ENCODE measurements around the gene LDLRAD3.

Gene LDLRAD3

DNA sequence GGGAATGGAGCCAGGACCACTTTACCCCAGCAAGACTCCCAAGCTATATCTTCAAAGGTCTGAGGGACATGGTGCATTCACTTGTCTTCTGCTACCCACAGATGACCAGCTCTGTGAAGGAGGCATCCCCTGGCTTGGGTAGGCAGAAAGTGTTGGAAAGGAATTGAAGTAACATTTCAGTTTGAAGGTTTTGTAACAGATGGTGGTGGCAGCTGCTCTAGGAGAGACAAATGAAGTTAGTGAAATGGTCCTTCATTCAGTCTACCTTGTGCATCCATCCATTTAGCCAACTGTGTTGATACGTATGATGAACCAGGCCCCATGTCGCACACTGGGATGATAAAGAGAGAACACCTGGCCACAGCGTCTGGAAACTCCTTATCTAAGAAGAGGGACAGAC lies 204.8 kb downstream of the LDLRAD3 start:
- no peak for DNase-seq

DNA sequence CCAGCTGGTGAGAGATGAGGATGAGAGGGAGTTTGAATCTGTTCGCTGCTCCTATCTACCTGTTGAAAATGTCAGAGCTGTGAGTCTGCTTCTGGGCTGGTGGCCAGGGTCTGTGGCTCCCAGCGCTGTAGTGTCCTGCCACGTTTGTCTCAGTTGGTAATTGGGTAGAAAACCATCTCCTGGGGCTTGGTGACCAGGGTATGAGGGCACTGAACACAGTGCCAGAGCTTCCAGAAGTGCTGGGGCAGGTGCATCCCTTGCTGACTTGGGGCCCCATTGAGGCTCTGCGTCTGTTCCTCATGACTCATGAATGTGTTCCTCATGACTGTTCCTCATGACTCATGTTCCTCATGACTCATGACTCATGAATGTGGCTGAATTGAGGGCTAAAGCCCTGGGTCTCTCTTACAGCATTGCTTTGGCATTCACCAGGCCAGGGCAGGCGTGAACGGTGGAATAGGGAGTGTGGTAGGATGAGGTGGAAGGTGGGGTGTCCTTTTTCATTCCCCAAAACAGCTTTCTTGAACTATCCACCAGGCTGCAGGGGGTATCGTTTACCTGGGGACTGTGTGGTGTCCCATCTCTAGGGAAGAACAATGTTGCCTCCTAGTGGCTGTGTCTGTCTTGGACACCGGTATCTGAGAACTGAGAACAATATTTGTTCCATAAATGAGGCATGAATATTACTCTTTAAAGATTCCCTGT lies 205.8 kb downstream of the LDLRAD3 start:
- peak; percentile 1 for DNase-seq

- no peak for DNase-seq
Measured at GRCh38 chr11:36150986-36151385, 207.1 kb downstream of the LDLRAD3 start.

- DNase-seq: no peak
Measured at GRCh38 chr11:36151933-36152580, 208.2 kb downstream of the LDLRAD3 start.

DNA sequence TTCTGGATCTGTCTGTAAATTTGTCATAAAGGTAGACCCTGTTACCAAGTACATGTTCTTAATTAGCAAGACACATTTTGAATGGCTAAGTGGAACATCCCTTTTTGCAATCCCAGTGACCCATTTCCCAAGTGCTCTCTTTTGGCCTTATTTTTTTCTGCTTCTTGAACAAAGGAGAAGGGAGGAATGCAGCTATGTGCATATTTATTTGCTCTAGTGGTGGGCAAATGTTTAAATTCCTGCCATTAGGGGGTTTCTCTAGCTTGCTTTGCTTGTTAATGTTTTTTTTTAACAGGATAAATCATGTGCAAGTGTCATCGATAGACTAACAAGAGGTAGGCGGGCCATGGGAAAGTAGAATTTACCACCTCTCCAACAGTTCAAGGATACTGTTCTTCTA lies 209.7 kb downstream of the LDLRAD3 start:
- no peak for DNase-seq

GRCh38 chr11:36155124-36155561 lies 211.3 kb downstream of the LDLRAD3 start:
- no peak for DNase-seq

GRCh38 chr11:36155770-36156160 lies 211.9 kb downstream of the LDLRAD3 start:
- DNase-seq: no peak

DNA sequence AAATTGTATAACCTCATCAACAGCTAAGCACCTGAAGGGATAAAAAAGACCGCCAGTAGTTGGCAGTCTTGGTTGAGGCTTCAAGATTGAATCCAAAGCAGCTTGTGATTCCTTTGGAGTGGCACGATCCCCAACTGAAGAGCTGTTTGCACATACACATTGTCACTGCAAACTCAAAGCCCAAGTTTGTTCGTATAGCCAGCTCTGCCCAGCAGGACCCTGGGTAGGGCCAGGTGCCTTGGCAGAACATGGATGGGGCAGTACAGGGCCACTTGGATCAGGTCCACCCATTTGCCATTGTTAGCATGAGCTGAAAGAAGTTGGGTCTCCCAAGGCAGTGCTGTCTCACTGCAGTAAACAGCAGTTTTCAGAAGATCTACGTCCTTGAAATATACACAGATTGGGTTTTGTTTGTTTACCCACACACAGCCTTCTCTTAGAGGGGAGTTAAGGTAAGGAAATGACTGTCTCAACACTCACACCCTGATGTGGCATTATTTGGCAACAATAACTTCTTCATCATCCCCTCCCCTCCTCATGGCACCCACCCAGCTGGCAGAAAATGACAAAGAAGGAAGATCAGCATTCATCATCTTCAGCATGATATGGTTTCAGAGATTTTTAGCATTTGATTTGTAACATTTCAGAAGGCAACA lies 212.4 kb downstream of the LDLRAD3 start:
- DNase-seq: no peak

DNA sequence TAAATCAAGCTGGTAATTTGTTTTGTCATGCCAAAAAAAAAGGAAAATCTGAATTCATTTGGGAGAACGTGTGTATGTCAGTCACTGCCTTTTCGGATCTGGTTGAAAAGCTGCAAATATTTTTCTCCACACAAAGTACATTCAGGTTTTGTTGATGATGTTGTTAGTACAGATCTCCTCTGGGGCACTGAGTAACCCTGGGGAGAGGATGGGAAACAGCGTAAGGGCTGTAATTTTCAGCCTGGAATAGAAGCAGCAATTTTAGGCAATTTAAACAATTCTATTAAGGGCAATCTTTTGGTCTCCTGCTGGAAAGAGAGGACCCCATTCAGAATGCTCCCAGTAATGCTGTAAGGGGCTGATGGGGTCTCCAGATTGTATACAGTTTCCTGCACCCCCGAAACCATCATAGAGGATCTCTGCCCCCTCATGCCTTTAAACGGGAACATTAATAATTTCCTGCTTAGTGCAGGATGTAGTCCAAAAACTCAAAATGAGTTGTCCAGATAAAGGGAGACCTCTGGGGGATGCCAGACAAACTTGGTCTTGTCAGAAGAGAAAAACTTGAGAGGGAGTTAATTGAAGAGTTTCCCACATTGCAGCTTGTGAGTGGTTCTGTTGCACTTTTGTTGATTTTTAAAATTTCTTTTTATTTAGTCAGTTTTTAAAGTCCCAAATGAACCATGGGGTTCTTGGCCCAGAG lies 213.1 kb downstream of the LDLRAD3 start:
- no peak for DNase-seq

- no peak for DNase-seq
Measured at GRCh38 chr11:36160091-36160490, 216.2 kb downstream of the LDLRAD3 start.

DNA sequence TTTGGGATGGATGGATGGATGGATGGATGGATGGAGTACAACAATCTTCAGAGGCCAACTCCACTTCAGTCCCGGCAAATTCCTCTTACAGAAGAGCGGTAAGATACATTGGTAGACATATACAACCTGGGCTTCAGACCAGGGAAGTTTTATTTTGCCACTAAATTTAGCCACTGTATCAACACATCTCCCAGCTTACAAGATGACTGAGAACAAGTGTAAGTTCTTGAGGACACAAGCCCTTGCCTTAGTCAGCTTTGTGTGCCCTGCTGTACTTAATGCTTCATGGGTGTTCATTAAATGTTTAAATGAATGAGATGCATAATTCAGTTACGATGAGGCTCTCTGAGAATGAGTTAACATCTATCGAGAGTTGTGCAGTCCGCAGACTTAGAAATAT lies 217.7 kb downstream of the LDLRAD3 start:
- no peak for DNase-seq

GRCh38 chr11:36162006-36162882 lies 218.4 kb downstream of the LDLRAD3 start:
- no peak for DNase-seq

GRCh38 chr11:36162883-36163434 lies 219.1 kb downstream of the LDLRAD3 start:
- DNase-seq: no peak

DNA sequence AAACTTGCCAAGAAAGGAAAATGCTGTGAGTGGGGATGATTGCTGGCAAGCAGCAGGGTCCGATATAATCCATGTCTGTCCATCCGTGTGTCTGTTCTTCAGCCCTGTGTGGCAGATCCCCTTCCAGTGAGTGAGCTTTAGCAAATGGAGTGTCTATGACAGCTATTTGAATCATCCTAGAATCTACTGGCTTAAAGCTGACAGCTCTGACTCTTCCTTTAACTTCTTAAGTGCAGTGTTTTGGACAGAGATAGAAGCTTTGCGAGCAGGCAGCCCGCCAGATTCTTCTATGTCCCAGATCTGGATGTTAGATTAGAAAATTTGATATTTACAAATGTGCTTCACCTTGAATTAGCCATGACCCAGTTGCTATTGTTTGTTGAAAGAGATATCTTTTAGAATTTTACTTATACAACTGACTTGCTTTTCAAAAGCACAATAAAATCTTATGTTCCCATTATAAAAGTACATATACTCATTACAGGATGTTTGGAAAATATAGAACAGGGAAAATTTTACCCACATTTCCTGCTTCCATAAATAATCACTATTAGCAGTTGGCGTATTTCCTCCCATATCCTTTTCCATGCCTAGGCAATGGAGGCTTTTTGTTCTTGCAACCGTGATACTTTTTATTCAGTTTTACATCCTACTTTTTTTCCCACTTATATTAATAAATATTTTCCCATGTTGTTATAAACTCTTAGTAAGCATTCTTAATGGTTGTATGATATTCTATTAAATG lies 220.8 kb downstream of the LDLRAD3 start:
- no peak for DNase-seq

- no peak for DNase-seq
Measured at GRCh38 chr11:36165621-36166397, 221.9 kb downstream of the LDLRAD3 start.

DNA sequence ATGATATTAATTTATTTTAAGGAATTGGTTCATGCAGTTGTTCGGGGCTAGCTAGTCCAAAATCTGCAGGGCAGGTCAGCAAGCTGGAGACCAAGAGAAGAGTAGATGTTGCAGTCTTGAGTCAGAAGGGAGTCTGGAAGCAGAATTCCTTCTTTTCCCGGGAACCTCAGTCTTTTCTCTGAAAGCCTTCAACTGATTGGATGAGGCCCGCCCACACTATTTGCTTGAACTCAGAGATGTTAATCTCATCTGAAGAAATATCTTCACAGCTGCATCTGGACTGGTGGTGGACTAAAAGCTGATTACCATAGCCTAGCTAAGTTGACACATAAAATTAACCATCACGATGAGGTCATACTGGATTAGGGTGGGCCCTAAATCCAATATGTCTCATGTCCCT lies 223.2 kb downstream of the LDLRAD3 start:
- no peak for DNase-seq

GRCh38 chr11:36167729-36168128 lies 223.9 kb downstream of the LDLRAD3 start:
- no peak for DNase-seq

GRCh38 chr11:36177836-36178235 lies 234.0 kb downstream of the LDLRAD3 start:
- DNase-seq: no peak

- no peak for DNase-seq
Measured at GRCh38 chr11:36186340-36187175, 242.7 kb downstream of the LDLRAD3 start.

GRCh38 chr11:36187622-36188021 lies 243.8 kb downstream of the LDLRAD3 start:
- no peak for DNase-seq

All from stimulated activated naive CD4-positive, alpha-beta T cell treated with Interleukin-2 at 50 U/mL for 16 hours (primary cell).